GM04503 (cell line): Measurements from ENCODE around the gene C5orf63.
A peak's percentile ranks its signal among the peaks of the same experiment; 100 is the strongest.
"Not testable (repeated sequence)": the region's sequence is repeated elsewhere in the genome, so short reads cannot be mapped to it uniquely, and the experiment has no call there.

Source experiments
- DNase-seq: peaks from one replicate; pipeline ENCODE4 v3.0.0-alpha.2; 2012; ENCODE audit warnings: low read depth

Gene C5orf63

GRCh38 chr5:127074466-127074865 is 1.2 kb upstream of the C5orf63 start:
- no peak for DNase-seq

- no peak for DNase-seq
These were observed 3.1 kb downstream of the C5orf63 start for GRCh38 chr5:127070243-127070642.

- DNase-seq: peak; percentile 11
These were observed 4.6 kb downstream of the C5orf63 start for GRCh38 chr5:127068493-127069214.

GRCh38 chr5:127066721-127067120 is 6.6 kb downstream of the C5orf63 start:
- DNase-seq: no peak

GRCh38 chr5:127064253-127064840 is 9.0 kb downstream of the C5orf63 start:
- DNase-seq: no peak

- DNase-seq: no peak
These were observed 9.9 kb downstream of the C5orf63 start for GRCh38 chr5:127063257-127063913.

- DNase-seq: no peak
These were observed 11.3 kb downstream of the C5orf63 start for GRCh38 chr5:127061956-127062355.

GRCh38 chr5:127061537-127061936 is 11.8 kb downstream of the C5orf63 start:
- DNase-seq: no peak

GRCh38 chr5:127060470-127060985 is 12.8 kb downstream of the C5orf63 start:
- DNase-seq: no peak

- DNase-seq: no peak
These were observed 16.4 kb downstream of the C5orf63 start for GRCh38 chr5:127056896-127057295.

- no peak for DNase-seq
These were observed 17.2 kb downstream of the C5orf63 start for GRCh38 chr5:127055880-127056653.

GRCh38 chr5:127053551-127053950 is 19.8 kb downstream of the C5orf63 start:
- not testable (repeated sequence) for DNase-seq

GRCh38 chr5:127053049-127053448 is 20.3 kb downstream of the C5orf63 start:
- no peak for DNase-seq

GRCh38 chr5:127051591-127051990 is 21.7 kb downstream of the C5orf63 start:
- no peak for DNase-seq

GRCh38 chr5:127046343-127047072 is 26.8 kb downstream of the C5orf63 start:
- DNase-seq: no peak

- no peak for DNase-seq
These were observed 30.7 kb downstream of the C5orf63 start for GRCh38 chr5:127042593-127042992.

GRCh38 chr5:127041571-127041970 is 31.7 kb downstream of the C5orf63 start:
- DNase-seq: no peak

GRCh38 chr5:127040796-127041520 is 32.3 kb downstream of the C5orf63 start:
- DNase-seq: no peak

- DNase-seq: no peak
These were observed 34.8 kb downstream of the C5orf63 start for GRCh38 chr5:127038550-127038949.

GRCh38 chr5:127031863-127032232 is 41.5 kb downstream of the C5orf63 start:
- DNase-seq: no peak
